ENCODE measurements around the gene C6orf132.

Gene C6orf132

GRCh38 chr6:42135722-42136121 is 6.7 kb downstream of the C6orf132 start (continued):
- TF ChIP-seq ZBTB26 (tag by site-specific recombination; optimal IDR thresholded peaks at IDR 0.05) = no peak

- ChIA-PET POLR2A (no interaction called here), CTCF (interaction anchor here (0.7 to 1.5 kb wide), 3 partner anchors 32 to 50 kb away, joined by 3 to 5 read pairs (median 4); no protein-coding TSS in a partner anchor)
- Histone ChIP-seq H3K9me3 (ENCODE audit: control insufficient read depth, insufficient read depth, low read depth, low read length) (no peaks in the 10 kb centered on the region), H3K36me3 (ENCODE audit: control insufficient read depth in 2 of 2, insufficient read depth in 1 of 2, low read length in 2 of 2) (no peaks in the 10 kb centered on the region), H3K4me3 (ENCODE audit: low read depth, low read length) (no peak overlapping the region), H3K4me1 (ENCODE audit: control insufficient read depth, insufficient read depth, low read length) (peaks cover 20% of the 10 kb centered on the region), H3K27ac (ENCODE audit: extremely low read depth, low read depth, low read length) (no peak overlapping the region)
- no peak for TF ChIP-seq ZNF280C (tag by site-specific recombination; IDR thresholded peaks at IDR 0.05)
- no peak for TF ChIP-seq ZNF184 (tag by site-specific recombination; IDR thresholded peaks at IDR 0.05)
- TF ChIP-seq PBX3 (CRISPR knock-in tag; IDR thresholded peaks at IDR 0.05) = no peak
- TF ChIP-seq ZNF768 (tag by site-specific recombination; IDR thresholded peaks at IDR 0.05) = no peak
Measured at GRCh38 chr6:42135161-42135560, 7.3 kb downstream of the C6orf132 start.

GRCh38 chr6:42133926-42134325 is 8.5 kb downstream of the C6orf132 start:
- Histone ChIP-seq H3K4me3 (ENCODE audit: low read depth, low read length) (no peak overlapping the region), H3K36me3 (ENCODE audit: control insufficient read depth in 2 of 2, insufficient read depth in 1 of 2, low read length in 2 of 2) (no peaks in the 10 kb centered on the region), H3K9me3 (ENCODE audit: control insufficient read depth, insufficient read depth, low read depth, low read length) (no peaks in the 10 kb centered on the region), H3K4me1 (ENCODE audit: control insufficient read depth, insufficient read depth, low read length) (peaks cover 11% of the 10 kb centered on the region), H3K27ac (ENCODE audit: extremely low read depth, low read depth, low read length) (no peak overlapping the region)
- POLR2A ChIA-PET = interaction anchor here (1.3 to 1.4 kb wide), 2 partner anchors 10 to 23 kb away, joined by 3 read pairs; no protein-coding TSS in a partner anchor
- CTCF ChIA-PET = interaction anchor here (1.0 kb wide), 1 partner anchor 413 kb away, joined by 4 read pairs; no protein-coding TSS in a partner anchor
- TF ChIP-seq ZNF280C (tag by site-specific recombination; IDR thresholded peaks at IDR 0.05) (no peak), ZSCAN16 (tag by site-specific recombination; IDR thresholded peaks at IDR 0.05) (no peak), ZNF24 (tag by site-specific recombination; IDR thresholded peaks at IDR 0.05) (no peak), ZIC2 (tag by site-specific recombination; IDR thresholded peaks at IDR 0.05) (no peak)

- ChIA-PET CTCF (interaction anchor here (0.6 to 0.8 kb wide), 2 partner anchors 47 to 685 kb away, joined by 3 to 5 read pairs; no protein-coding TSS in a partner anchor), POLR2A (no interaction called here)
- Histone ChIP-seq H3K36me3 (ENCODE audit: control insufficient read depth in 2 of 2, insufficient read depth in 1 of 2, low read length in 2 of 2) (peaks cover 0 to 4% of the 10 kb centered on the region in 2 experiments; a peak in 2 of 3 replicates), H3K4me3 (ENCODE audit: low read depth, low read length) (no peak overlapping the region), H3K27ac (ENCODE audit: extremely low read depth, low read depth, low read length) (no peak overlapping the region), H3K9me3 (ENCODE audit: control insufficient read depth, insufficient read depth, low read depth, low read length) (no peaks in the 10 kb centered on the region), H3K4me1 (ENCODE audit: control insufficient read depth, insufficient read depth, low read length) (no peaks in the 10 kb centered on the region)
- TF ChIP-seq ZNF561 (tag by site-specific recombination; IDR thresholded peaks at IDR 0.05; ENCODE audit: borderline replicate concordance) = no peak
- no peak for TF ChIP-seq OSR2 (tag by site-specific recombination; IDR thresholded peaks at IDR 0.05)
- no peak for TF ChIP-seq ZNF18 (tag by site-specific recombination; IDR thresholded peaks at IDR 0.05)
- TF ChIP-seq GLIS2 (tag by site-specific recombination; IDR thresholded peaks at IDR 0.05) = no peak
- no peak for TF ChIP-seq ZNF155 (tag by site-specific recombination; IDR thresholded peaks at IDR 0.05)
- TF ChIP-seq ELK4 (IDR thresholded peaks at IDR 0.05; ENCODE audit: borderline replicate concordance, low read depth, low read length) = no peak
- no peak for TF ChIP-seq ZNF184 (tag by site-specific recombination; IDR thresholded peaks at IDR 0.05)
- TF ChIP-seq KLF1 (tag by site-specific recombination; IDR thresholded peaks at IDR 0.05) = no peak
- no peak for TF ChIP-seq ZNF510 (tag by site-specific recombination; IDR thresholded peaks at IDR 0.05; ENCODE audit: insufficient replicate concordance)
- no peak for TF ChIP-seq ZNF214 (tag by site-specific recombination; IDR thresholded peaks at IDR 0.05; ENCODE audit: borderline replicate concordance)
- TF ChIP-seq ZNF660 (tag by site-specific recombination; IDR thresholded peaks at IDR 0.05) = no peak
- no peak for TF ChIP-seq ZNF37A (tag by site-specific recombination; IDR thresholded peaks at IDR 0.05)
- TF ChIP-seq ZNF174 (tag by site-specific recombination; IDR thresholded peaks at IDR 0.05) = no peak
Measured at GRCh38 chr6:42131531-42131930, 10.9 kb downstream of the C6orf132 start.
